HUES64 (cell line): Measurements from ENCODE around the gene FOXD2.

Experiments
- H3K27ac ChIP-seq: 2 replicates; pipeline ENCODE4 v1.7.0; 2013; ENCODE audit warnings: low read depth, low read length, inconsistent platforms
- H3K27me3 ChIP-seq: 2 replicates; pipeline ENCODE4 v1.6.1; 2013; ENCODE audit warnings: mild to moderate bottlenecking, low read length; ENCODE audit not compliant: insufficient read depth
- H3K36me3 ChIP-seq: 2 replicates; pipeline ENCODE4 v1.6.1; 2013; ENCODE audit warnings: mild to moderate bottlenecking, low read length; ENCODE audit not compliant: insufficient read depth
- H3K4me1 ChIP-seq: 2 replicates; pipeline ENCODE4 v1.6.1; 2013; ENCODE audit warnings: mild to moderate bottlenecking, low read length, moderate library complexity; ENCODE audit not compliant: insufficient read depth
- H3K4me3 ChIP-seq: 2 replicates; pipeline ENCODE4 v1.5.1; 2013; ENCODE audit warnings: mild to moderate bottlenecking, low read length, moderate library complexity
- H3K9ac ChIP-seq: 2 replicates; pipeline ENCODE4 v1.6.1; 2013; ENCODE audit warnings: mild to moderate bottlenecking, low read depth, low read length
- H3K9me3 ChIP-seq: 2 replicates; pipeline ENCODE4 v1.6.1; 2013; ENCODE audit warnings: low read depth, low read length; ENCODE audit not compliant: insufficient read depth
- WGBS: fragments of 150-250, 120-280 bp; methylation state at CpG from one replicate; pipeline ENCODE4 v1.1.7; 2013; ENCODE audit warnings: missing lambda C conversion rate; 5-methylcytosine and 5-hydroxymethylcytosine counted together

FOXD2 gene

DNA sequence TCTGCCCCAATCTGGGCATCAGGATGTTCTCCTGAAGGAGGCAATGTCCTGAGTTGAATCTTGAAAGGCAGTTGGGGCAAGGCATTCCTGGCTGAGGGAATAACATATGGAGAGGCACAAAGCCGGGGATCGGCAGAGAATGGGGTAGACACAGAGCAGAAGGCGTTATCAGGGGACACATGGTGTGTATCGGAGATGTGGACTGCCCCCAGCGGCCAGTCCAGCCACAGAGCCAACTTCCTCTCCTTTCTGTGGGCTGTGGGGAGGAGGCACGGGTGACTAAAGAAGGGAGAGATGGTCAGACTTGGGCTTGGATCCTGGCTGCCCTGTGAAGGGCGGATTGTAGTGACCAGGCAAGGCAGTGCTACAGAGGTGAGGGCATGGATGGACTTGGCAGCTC lies 32.1 kb downstream of the FOXD2 start:
- H3K9ac ChIP-seq, result no peak overlapping the region
- WGBS, result 93% methylated on average over 7 of the region's 7 CpGs

DNA sequence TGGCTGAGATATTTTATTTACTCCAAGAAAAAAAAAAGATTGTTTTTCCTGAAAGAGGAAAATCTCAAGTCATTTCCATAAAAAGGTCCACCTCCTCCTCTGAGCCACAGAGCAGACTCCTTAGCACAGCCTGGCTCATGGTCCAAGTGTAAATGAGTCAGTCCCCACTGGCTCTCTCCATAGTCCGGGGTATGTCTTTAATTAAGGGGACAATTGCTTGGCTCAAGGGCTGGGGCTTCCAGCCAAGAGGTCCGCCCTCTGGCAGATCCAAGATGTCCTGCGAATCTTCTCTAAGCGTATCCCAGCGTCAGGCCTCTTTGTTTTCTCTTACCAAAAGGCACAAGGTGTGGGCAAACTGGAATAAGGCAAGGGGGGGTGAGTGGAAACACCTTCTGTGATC lies 33.3 kb downstream of the FOXD2 start:
- Histone ChIP-seq H3K36me3 (no peaks in the 10 kb centered on the region), H3K9me3 (no peaks in the 10 kb centered on the region), H3K27ac (no peak overlapping the region), H3K4me1 (peaks cover 16% of the 10 kb centered on the region; the same call in 1 of the 2 replicates), H3K9ac (no peak overlapping the region), H3K27me3 (peaks cover 3% of the 10 kb centered on the region; the same call in 1 of the 2 replicates), H3K4me3 (no peak overlapping the region)
- 93% methylated on average over 5 of the region's 5 CpGs for WGBS

More for the DNA sequence above, 32.1 kb downstream of the FOXD2 start:
- Histone ChIP-seq H3K9me3 (no peaks in the 10 kb centered on the region), H3K27me3 (peaks cover 3% of the 10 kb centered on the region; the same call in 1 of the 2 replicates), H3K36me3 (no peaks in the 10 kb centered on the region), H3K4me1 (peaks cover 16% of the 10 kb centered on the region; the same call in 1 of the 2 replicates), H3K27ac (no peak overlapping the region), H3K4me3 (no peak overlapping the region)

DNA sequence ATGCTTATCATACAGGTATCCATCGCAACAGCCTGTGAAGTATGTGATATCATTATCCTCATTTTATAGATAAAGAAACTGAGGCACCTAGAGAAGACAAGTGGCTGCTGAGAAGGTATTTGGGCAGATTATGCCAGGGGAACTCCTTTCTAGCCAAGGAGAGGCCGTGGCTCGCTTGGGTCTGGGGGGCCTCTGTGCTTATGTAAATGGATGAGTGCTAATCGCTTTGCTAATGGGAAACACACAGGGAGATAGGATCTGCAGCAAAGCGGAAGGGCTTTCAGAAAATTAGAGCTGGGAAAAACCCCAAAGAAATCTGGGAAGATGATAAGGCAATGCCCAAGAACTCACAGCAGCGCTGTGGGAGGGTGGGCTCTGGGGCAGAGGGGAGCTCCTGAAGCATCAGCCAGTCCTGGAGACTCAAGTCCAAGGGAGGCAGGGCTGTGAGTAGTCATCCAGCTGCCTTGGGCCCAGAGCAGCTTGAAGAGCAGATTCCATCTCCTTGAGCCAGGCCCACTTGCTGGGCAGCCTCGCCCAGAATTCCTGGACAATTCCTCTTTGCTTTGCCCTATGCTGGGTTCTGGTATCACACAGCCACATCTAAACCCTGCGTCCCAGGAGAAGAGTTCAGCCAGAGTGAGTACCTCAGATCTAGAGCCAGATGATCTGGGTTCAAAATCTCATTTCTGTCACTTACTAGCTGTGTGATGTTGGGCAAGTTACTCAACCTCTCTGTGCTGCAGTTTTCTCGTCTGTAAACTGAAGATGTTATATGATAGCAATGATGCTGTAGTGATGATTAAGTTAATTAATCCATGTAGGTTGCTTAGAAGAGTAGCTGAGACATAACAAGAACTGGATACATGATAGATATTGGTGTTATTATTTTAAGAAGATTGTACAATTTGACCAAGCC lies 36.7 kb downstream of the FOXD2 start:
- no peak overlapping the region for H3K27ac ChIP-seq
- H3K4me1 ChIP-seq, result 0 out of 2 replicates have a peak, but pooled peaks cover 7% of the 10 kb centered on the region
- no peaks in the 10 kb centered on the region for H3K27me3 ChIP-seq
- no peak overlapping the region for H3K4me3 ChIP-seq
- no peaks in the 10 kb centered on the region for H3K9me3 ChIP-seq
- no peaks in the 10 kb centered on the region for H3K36me3 ChIP-seq
- WGBS, result 32% methylated on average over 8 of the region's 9 CpGs
- H3K9ac ChIP-seq, result no peak overlapping the region

DNA sequence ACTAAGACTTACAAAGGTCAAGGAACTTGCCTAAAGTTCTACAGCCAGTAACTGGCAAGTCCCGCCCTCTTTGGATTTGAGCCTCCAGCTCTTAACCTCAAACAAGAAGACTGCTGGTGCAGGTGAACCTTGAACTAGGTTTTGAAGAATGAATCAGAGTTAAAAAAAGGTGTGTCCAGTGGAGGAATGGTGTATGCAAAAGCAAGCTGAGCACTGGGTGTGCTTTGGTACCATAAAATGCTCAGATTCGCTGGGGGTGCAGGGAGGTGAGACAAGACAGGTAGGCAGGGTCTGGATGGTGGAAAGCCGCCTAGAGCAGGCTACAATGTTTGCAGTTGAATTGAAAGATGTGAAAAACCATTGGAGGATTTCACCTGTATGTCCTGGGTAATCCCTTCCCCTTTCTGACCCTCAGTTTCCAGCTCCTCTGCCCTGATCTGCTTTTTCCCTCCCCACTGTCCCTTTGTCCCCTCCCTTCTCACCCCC lies 39.8 kb downstream of the FOXD2 start:
- Histone ChIP-seq H3K27me3 (peaks cover 6% of the 10 kb centered on the region; the same call in 1 of the 2 replicates), H3K4me3 (no peak overlapping the region), H3K4me1 (0 out of 2 replicates have a peak, but pooled peaks cover 7% of the 10 kb centered on the region), H3K9me3 (no peaks in the 10 kb centered on the region), H3K9ac (no peak overlapping the region), H3K36me3 (no peaks in the 10 kb centered on the region), H3K27ac (no peak overlapping the region)
- 88% methylated on average over 3 of the region's 3 CpGs for WGBS

DNA sequence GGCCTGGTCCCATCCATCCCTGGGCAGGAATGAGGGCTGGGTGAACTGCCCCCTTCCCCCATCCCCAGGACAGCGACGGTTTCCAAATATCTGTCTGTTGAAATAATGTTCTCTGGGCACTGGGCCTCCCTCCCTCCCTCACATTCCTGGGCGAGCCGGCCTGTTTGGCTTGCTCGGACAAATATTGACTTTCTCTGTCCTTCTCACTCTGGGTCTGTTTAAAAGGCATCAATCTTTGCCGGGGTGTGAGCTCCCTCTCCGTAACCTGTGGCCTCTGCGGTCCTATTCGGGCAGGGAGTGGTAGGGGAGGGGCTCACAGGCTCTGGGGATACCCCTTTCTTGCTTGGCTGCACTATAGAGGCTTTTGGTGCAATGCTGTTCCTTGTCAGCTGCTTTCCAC lies 40.2 kb downstream of the FOXD2 start:
- Histone ChIP-seq H3K27ac (no peak overlapping the region), H3K27me3 (peaks cover 6% of the 10 kb centered on the region; the same call in 1 of the 2 replicates), H3K36me3 (no peaks in the 10 kb centered on the region), H3K9me3 (no peaks in the 10 kb centered on the region), H3K9ac (no peak overlapping the region), H3K4me1 (0 out of 2 replicates have a peak, but pooled peaks cover 7% of the 10 kb centered on the region), H3K4me3 (no peak overlapping the region)
- WGBS, result 68% methylated on average over 9 of the region's 9 CpGs

DNA sequence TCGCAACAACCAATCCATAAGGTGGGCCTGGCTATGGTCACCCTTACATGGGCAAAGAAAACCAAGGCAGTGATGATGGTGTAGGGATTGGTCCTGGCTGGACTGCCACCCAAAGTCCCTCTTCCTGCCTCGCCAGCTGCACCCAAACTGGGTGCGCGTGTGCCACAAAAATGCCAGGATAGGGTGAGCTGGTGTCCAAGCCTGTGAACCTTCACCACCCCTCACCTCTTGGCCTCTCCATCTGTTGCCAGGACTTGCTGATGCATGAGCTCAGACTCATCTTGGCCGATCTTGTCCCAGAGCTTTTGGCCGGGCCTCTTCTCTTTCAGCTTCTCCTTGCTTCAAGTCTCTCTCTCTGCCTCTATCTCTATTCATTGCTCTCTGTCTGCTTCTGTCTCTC lies 41.8 kb downstream of the FOXD2 start:
- Histone ChIP-seq H3K9me3 (no peaks in the 10 kb centered on the region), H3K27me3 (peaks cover 6% of the 10 kb centered on the region; the same call in 1 of the 2 replicates), H3K4me1 (0 out of 2 replicates have a peak, but pooled peaks cover under 1% of the 10 kb centered on the region), H3K9ac (no peak overlapping the region), H3K4me3 (no peak overlapping the region), H3K36me3 (no peaks in the 10 kb centered on the region), H3K27ac (no peak overlapping the region)
- WGBS, result 84% methylated on average over 6 of the region's 6 CpGs

DNA sequence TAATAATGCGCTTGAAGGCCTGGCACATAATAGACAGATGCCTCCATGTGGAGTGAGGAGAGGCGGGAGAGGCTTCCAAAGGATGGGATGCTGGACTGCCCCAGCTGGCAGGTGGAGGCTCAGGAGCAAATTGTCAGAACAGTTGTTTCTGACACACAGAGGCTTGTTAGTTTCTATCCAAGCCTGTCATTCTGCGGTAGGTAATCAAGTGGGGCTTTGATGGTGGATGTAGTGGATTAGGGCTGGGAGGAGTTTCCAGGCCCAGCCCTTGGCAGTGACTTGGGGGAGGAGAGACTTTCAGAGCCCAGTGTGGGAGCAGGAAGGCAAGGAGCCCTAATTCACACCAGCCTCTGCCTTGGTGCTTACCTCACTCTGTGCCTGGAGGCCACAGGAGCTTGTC lies 44.1 kb downstream of the FOXD2 start:
- Histone ChIP-seq H3K36me3 (no peaks in the 10 kb centered on the region), H3K9me3 (no peaks in the 10 kb centered on the region), H3K27me3 (peaks cover 6% of the 10 kb centered on the region; the same call in 1 of the 2 replicates), H3K9ac (no peak overlapping the region), H3K27ac (no peak overlapping the region), H3K4me1 (no peaks in the 10 kb centered on the region), H3K4me3 (no peak overlapping the region)
- WGBS, result 89% methylated on average over 3 of the region's 3 CpGs

DNA sequence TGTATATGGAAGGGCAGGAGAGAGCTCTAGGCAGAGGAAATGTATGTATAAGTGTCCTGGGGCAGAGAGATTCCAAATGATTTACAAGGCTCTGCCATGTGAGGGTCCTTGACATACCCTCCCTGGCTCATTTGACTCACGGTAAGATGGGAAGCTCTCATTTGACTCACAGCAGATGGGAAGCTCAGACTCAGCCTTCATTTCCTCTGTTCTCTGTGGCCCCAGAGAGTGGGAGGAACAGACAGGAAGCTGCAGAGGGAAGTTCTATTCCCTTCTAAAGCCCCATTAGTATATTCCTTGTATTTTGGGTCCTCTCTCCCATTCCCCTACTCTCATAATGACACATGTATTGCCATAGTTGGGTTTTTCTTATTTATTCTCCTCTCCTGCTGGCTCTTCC lies 44.9 kb downstream of the FOXD2 start:
- 92% methylated on average over 1 of the region's 1 CpG for WGBS
- Histone ChIP-seq H3K9ac (no peak overlapping the region), H3K27ac (no peak overlapping the region), H3K36me3 (no peaks in the 10 kb centered on the region), H3K4me1 (no peaks in the 10 kb centered on the region), H3K4me3 (no peak overlapping the region), H3K9me3 (no peaks in the 10 kb centered on the region), H3K27me3 (peaks cover 6% of the 10 kb centered on the region; the same call in 1 of the 2 replicates)

DNA sequence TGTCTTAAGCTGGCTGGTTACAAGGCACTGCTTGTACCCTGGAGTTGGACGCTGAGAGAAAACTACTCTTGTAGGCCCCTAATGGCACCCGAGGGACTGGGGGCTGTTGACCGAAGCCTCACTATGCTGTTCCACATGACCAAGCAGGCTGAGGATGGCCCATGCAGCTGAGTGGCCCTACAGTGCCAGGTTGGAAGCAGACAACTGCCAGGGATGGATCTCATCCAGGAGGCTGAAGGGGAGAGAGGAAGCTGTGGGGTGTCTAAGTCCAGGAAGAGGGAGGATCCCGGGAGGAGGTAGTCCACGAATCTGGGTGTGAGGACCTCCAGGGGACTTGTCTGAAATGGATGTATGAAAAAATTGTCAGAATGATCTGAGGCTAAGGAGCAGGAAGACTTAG lies 45.8 kb downstream of the FOXD2 start:
- WGBS, result 92% methylated on average over 5 of the region's 5 CpGs
- Histone ChIP-seq H3K36me3 (no peaks in the 10 kb centered on the region), H3K27ac (no peak overlapping the region), H3K9me3 (no peaks in the 10 kb centered on the region), H3K4me3 (no peak overlapping the region), H3K9ac (no peak overlapping the region), H3K27me3 (peaks cover 12% of the 10 kb centered on the region; the same call in 1 of the 2 replicates), H3K4me1 (no peaks in the 10 kb centered on the region)

DNA sequence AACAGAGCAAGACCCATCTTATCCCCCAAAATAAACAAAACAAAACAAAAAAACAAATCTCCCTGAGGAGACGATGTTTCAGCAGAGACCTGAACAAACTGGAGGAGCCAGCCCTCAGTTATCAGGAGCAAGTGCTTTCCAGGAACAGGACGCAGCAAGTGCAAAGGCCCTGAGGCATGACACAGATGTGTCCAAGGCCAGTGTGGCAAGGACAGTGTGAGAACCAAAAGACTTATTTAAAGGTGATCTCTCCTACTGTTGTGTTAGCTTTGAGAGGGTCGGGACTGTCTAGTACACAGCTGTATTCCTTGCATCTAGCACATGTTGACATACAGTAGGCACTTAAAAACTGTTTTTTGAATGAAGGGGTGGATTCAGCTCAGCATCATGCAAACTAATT lies 48.0 kb downstream of the FOXD2 start:
- Histone ChIP-seq H3K36me3 (no peaks in the 10 kb centered on the region), H3K9me3 (no peaks in the 10 kb centered on the region), H3K4me1 (no peaks in the 10 kb centered on the region), H3K4me3 (no peak overlapping the region), H3K27me3 (peaks cover 16% of the 10 kb centered on the region; the same call in 1 of the 2 replicates), H3K27ac (no peak overlapping the region), H3K9ac (no peak overlapping the region)
- 85% methylated on average over 3 of the region's 3 CpGs for WGBS

DNA sequence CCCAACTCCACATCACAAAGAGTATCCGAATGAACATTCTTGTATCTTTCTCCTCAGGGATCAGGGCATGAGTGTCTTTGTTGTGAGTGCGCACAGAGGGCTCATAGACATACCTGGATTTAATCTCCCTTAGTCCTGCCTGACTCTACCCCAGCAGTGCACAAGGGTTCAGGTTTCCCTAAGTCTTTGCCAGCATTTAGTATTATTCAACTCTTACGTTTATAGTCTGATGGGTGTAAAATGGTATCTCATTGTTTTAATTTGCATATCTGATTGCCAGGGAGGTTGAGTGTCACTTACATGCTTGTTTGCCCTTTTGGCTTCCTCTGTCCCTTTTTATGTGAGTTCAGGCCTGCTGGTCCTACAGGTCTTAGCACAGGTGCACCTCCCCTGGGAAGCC lies 49.5 kb downstream of the FOXD2 start:
- H3K27me3 ChIP-seq, result peaks cover 13% of the 10 kb centered on the region; the same call in 1 of the 2 replicates
- no peak overlapping the region for H3K9ac ChIP-seq
- no peaks in the 10 kb centered on the region for H3K9me3 ChIP-seq
- H3K4me3 ChIP-seq, result no peak overlapping the region
- H3K36me3 ChIP-seq, result no peaks in the 10 kb centered on the region
- 97% methylated on average over 3 of the region's 3 CpGs for WGBS
- no peak overlapping the region for H3K27ac ChIP-seq
- H3K4me1 ChIP-seq, result no peaks in the 10 kb centered on the region
